ENCODE data around the gene SLC15A3. TPM values are rescaled to one million over a fixed set of nuclear protein-coding genes. Genes with fewer than 3 reads are reported as not detected.

Gene SLC15A3
- total RNA-seq, 1 donor from 2014 or later: 23.1 TPM

DNA sequence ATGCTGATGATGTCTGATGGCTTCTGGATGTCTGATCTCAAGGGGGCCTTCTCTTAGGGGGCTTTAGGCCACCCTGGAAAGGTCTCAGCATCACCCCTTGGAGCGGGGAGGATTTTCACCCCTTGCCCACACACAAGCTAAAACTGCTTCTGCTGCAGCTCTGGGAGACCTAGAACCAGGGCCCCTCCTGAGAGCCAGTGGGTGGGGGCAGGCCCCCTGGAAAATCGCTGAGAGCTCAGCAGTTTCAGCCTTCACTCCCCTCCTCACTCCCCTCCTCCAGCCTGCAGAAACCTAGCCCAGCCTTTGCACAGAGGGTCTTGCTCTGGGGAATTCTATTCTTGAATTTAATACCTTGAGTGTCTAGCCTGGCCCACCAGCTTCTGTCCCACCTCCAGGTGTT, 36.7 kb upstream of the SLC15A3 start:
- Histone ChIP-seq H3K27ac (no peak overlapping the region), H3K4me1 (no peaks in the 10 kb centered on the region), H3K4me3 (no peak overlapping the region), H3K27me3 (no peaks in the 10 kb centered on the region), H3K36me3 (no peaks in the 10 kb centered on the region), H3K9me3 (no peaks in the 10 kb centered on the region)
- TF ChIP-seq, protein P1, sequence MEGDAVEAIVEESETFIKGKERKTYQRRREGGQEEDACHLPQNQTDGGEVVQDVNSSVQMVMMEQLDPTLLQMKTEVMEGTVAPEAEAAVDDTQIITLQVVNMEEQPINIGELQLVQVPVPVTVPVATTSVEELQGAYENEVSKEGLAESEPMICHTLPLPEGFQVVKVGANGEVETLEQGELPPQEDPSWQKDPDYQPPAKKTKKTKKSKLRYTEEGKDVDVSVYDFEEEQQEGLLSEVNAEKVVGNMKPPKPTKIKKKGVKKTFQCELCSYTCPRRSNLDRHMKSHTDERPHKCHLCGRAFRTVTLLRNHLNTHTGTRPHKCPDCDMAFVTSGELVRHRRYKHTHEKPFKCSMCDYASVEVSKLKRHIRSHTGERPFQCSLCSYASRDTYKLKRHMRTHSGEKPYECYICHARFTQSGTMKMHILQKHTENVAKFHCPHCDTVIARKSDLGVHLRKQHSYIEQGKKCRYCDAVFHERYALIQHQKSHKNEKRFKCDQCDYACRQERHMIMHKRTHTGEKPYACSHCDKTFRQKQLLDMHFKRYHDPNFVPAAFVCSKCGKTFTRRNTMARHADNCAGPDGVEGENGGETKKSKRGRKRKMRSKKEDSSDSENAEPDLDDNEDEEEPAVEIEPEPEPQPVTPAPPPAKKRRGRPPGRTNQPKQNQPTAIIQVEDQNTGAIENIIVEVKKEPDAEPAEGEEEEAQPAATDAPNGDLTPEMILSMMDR (IDR thresholded peaks at IDR 0.05): no peak
- no peak for TF ChIP-seq POLR2AphosphoS5 (IDR thresholded peaks at IDR 0.05; ENCODE audit: insufficient read depth in 1 of 2, low read depth in 1 of 2)
- no peak for TF ChIP-seq POLR2A (IDR thresholded peaks at IDR 0.05)
- intact Hi-C loops (cut with DNase I): no loop called here
- no peak for DNase-seq (ENCODE audit: extremely low spot score in 2 of 2)

DNA sequence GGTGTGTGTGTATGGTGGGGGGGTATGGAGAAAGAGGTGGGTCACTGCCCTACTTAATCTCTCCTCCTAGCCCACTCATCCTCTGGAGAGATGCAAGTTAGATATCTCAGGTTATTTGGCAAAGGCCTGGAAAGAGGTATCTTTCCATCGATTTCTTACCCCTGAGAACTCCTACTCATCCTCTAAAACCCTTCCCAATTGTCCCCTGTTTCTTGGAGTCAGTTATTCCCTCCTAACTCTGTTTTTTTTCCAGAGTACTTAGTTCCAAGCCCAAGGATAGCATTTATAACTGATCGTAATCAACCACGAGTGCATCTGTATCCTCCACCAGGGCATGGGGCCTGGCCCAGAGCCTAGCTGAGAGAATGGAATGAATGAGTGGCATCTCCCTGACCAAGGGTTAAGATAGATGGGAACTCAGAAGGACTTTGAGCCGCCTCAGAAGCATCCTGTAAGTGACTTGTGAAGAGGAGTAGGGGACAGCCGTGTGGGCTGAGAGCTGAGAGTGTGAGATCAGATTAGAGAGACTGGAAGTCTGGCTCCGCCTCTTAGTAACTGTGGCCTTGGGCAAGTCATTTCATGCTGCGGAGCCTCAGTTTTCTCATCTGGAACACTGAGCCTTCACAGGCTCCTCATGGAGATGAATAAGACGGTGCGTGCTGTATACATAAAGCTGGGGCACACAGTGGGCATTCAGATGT, 35.8 kb upstream of the SLC15A3 start:
- TF ChIP-seq POLR2A (IDR thresholded peaks at IDR 0.05) (no peak), POLR2AphosphoS5 (IDR thresholded peaks at IDR 0.05; ENCODE audit: insufficient read depth in 1 of 2, low read depth in 1 of 2) (no peak)
- TF ChIP-seq, protein P1 (IDR thresholded peaks at IDR 0.05): no peak
- H3K4me1 ChIP-seq: no peaks in the 10 kb centered on the region
- H3K4me3 ChIP-seq: no peak overlapping the region
- H3K27ac ChIP-seq: no peak overlapping the region
- no peaks in the 10 kb centered on the region for H3K9me3 ChIP-seq
- no peaks in the 10 kb centered on the region for H3K36me3 ChIP-seq
- DNase-seq (ENCODE audit: extremely low spot score in 2 of 2): no peak
- intact Hi-C loops (cut with DNase I): no loop called here
- no peaks in the 10 kb centered on the region for H3K27me3 ChIP-seq

DNA sequence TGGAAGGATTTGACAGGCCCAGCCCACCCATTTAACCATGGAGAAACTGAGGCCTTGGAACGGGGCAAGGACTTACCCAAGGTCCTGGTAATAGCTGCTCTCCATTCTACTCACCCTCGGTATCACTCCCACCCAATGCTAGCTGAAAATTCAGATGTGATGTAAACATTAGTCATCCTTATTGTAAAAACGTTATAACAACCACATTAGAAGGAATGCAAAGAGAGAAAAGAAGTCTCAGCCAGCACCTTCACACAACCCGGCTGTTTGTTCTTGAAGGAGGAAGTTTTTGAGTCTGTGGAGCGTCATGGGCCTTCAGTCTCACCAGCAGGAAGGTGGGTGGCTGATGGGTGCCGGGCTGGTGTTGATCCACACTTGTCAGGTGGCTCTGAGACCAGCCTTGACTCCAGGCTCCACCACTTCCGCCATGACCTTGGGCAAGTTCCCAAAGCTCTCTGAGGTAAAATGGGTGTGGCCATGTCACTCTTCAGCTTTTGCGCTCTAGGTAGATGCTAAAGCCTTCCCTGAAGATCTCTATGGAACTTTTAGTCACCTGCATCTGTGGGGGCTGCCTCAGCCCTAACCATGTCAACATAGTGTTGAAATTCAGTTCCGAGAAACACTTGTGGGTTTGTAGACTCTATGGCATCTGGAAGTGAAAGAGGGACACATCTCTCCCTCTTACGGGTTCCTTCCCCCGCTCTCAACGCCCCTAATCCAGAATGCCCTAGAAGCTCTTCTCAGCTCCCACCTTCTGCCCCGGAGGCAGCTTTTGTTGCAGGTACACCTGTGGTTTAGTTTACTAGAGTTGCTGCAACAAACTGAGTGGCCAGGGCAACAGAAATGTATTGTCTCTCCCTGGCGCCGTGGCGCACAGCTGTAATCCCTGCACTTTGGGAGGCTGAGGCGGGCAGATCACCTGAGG, 34.3 kb upstream of the SLC15A3 start:
- H3K9me3 ChIP-seq: no peaks in the 10 kb centered on the region
- H3K27me3 ChIP-seq: no peaks in the 10 kb centered on the region
- H3K36me3 ChIP-seq: no peaks in the 10 kb centered on the region
- H3K4me3 ChIP-seq: no peak overlapping the region
- intact Hi-C loops (cut with DNase I): no loop called here
- no peak for DNase-seq (ENCODE audit: extremely low spot score in 2 of 2)
- no peak overlapping the region for H3K27ac ChIP-seq
- TF ChIP-seq POLR2A (IDR thresholded peaks at IDR 0.05) (no peak), POLR2AphosphoS5 (IDR thresholded peaks at IDR 0.05; ENCODE audit: insufficient read depth in 1 of 2, low read depth in 1 of 2) (peak; percentile 11 to 39)
- no peaks in the 10 kb centered on the region for H3K4me1 ChIP-seq

DNA sequence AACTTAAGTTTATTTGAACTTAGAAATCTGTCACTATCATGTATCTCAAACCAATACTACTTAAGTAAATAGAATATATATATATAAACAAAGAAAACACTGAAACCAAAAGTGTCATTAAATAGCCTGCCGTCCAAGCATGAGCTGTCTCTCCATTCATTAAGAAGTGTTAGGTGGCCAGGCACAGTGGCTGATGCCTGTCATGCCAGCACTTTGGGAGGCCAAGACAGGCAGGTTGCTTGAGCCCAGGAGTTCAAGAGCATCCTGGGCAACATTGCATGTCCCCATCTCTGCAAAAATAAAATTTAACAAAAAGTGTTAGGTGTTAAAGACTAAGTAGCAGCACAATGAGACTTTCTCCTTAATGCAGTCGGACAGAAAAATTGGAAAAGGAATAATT, 33.5 kb upstream of the SLC15A3 start:
- intact Hi-C loops (cut with DNase I): no loop called here

DNA sequence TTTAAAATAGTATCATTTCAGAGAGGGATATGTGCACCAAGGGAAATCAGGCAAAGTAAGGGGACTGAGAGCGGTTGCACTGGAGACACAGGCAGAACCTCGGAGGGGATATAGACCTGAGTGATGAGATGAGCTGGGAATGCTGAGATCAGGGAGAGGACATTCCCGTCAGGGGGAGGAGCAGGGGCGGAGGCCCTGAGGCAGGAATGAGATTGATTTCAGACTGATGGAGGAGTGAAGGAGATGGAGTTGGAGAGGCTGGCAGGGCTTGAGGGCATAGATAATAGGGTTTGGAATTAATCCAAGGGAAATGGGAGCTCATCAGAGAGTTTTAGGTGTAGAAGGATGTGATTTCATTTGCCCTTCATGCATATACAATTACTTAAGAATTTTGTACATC, 32.7 kb upstream of the SLC15A3 start:
- TF ChIP-seq POLR2AphosphoS5 (IDR thresholded peaks at IDR 0.05; ENCODE audit: insufficient read depth in 1 of 2, low read depth in 1 of 2) (no peak), POLR2A (IDR thresholded peaks at IDR 0.05) (no peak)
- TF ChIP-seq, protein P1 (IDR thresholded peaks at IDR 0.05): no peak
- no peak for DNase-seq (ENCODE audit: extremely low spot score in 2 of 2)

More for the DNA sequence above, 33.5 kb upstream of the SLC15A3 start:
- Histone ChIP-seq H3K36me3 (no peaks in the 10 kb centered on the region), H3K9me3 (no peaks in the 10 kb centered on the region), H3K27me3 (no peaks in the 10 kb centered on the region), H3K4me1 (peaks cover 3% of the 10 kb centered on the region), H3K4me3 (no peak overlapping the region), H3K27ac (no peak overlapping the region)
- DNase-seq (ENCODE audit: extremely low spot score in 2 of 2): no peak
- TF ChIP-seq POLR2A (IDR thresholded peaks at IDR 0.05): no peak
- TF ChIP-seq POLR2AphosphoS5 (IDR thresholded peaks at IDR 0.05; ENCODE audit: insufficient read depth in 1 of 2, low read depth in 1 of 2): no peak
- TF ChIP-seq, protein P1 (IDR thresholded peaks at IDR 0.05): no peak

More for the DNA sequence above, 32.7 kb upstream of the SLC15A3 start:
- intact Hi-C loops (cut with DNase I): no loop called here
- Histone ChIP-seq H3K4me1 (peaks cover 4% of the 10 kb centered on the region), H3K27me3 (no peaks in the 10 kb centered on the region), H3K4me3 (no peak overlapping the region), H3K27ac (no peak overlapping the region), H3K36me3 (no peaks in the 10 kb centered on the region), H3K9me3 (no peaks in the 10 kb centered on the region)
